ENCODE results near the gene KRTAP2-3.

- TF ChIP-seq, protein P1, sequence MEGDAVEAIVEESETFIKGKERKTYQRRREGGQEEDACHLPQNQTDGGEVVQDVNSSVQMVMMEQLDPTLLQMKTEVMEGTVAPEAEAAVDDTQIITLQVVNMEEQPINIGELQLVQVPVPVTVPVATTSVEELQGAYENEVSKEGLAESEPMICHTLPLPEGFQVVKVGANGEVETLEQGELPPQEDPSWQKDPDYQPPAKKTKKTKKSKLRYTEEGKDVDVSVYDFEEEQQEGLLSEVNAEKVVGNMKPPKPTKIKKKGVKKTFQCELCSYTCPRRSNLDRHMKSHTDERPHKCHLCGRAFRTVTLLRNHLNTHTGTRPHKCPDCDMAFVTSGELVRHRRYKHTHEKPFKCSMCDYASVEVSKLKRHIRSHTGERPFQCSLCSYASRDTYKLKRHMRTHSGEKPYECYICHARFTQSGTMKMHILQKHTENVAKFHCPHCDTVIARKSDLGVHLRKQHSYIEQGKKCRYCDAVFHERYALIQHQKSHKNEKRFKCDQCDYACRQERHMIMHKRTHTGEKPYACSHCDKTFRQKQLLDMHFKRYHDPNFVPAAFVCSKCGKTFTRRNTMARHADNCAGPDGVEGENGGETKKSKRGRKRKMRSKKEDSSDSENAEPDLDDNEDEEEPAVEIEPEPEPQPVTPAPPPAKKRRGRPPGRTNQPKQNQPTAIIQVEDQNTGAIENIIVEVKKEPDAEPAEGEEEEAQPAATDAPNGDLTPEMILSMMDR (IDR thresholded peaks at IDR 0.05) = no peak
- TF ChIP-seq KDM1A (IDR thresholded peaks at IDR 0.05; ENCODE audit: low read depth) (no peak), POLR2A (IDR thresholded peaks at IDR 0.05; ENCODE audit: low read length) (no peak), MYC (IDR thresholded peaks at IDR 0.05; ENCODE audit: borderline replicate concordance, low read length) (no peak), RCOR1 (IDR thresholded peaks at IDR 0.05; ENCODE audit: low read depth, low read length) (no peak)
- TF ChIP-seq, protein P2, sequence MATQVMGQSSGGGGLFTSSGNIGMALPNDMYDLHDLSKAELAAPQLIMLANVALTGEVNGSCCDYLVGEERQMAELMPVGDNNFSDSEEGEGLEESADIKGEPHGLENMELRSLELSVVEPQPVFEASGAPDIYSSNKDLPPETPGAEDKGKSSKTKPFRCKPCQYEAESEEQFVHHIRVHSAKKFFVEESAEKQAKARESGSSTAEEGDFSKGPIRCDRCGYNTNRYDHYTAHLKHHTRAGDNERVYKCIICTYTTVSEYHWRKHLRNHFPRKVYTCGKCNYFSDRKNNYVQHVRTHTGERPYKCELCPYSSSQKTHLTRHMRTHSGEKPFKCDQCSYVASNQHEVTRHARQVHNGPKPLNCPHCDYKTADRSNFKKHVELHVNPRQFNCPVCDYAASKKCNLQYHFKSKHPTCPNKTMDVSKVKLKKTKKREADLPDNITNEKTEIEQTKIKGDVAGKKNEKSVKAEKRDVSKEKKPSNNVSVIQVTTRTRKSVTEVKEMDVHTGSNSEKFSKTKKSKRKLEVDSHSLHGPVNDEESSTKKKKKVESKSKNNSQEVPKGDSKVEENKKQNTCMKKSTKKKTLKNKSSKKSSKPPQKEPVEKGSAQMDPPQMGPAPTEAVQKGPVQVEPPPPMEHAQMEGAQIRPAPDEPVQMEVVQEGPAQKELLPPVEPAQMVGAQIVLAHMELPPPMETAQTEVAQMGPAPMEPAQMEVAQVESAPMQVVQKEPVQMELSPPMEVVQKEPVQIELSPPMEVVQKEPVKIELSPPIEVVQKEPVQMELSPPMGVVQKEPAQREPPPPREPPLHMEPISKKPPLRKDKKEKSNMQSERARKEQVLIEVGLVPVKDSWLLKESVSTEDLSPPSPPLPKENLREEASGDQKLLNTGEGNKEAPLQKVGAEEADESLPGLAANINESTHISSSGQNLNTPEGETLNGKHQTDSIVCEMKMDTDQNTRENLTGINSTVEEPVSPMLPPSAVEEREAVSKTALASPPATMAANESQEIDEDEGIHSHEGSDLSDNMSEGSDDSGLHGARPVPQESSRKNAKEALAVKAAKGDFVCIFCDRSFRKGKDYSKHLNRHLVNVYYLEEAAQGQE (IDR thresholded peaks at IDR 0.05) = no peak
Observed at GRCh38 chr17:41063449-41063848, 3.5 kb upstream of the KRTAP2-3 start.
